Type B pancreatic cell (in vitro differentiated cells): ENCODE data around the gene ABCC11. TPM values are rescaled to one million over a fixed set of nuclear protein-coding genes. Genes with fewer than 3 reads are reported as not detected.

Experiments used
- DNase-seq: peaks from one replicate; pipeline ENCODE4 v3.0.0; 2021; ENCODE audit warnings: mixed read lengths; ENCODE audit not compliant: unreplicated experiment; ENCODE audit errors: extremely low spot score
- H3K27ac Mint-ChIP-seq: 2 replicates; pipeline ENCODE4 v1.8.0; 2021; ENCODE audit warnings: mild to moderate bottlenecking, mixed read lengths
- H3K27me3 Mint-ChIP-seq: 2 replicates; pipeline ENCODE4 v1.8.0; 2021; ENCODE audit warnings: mixed read lengths
- H3K36me3 Mint-ChIP-seq: 2 replicates; pipeline ENCODE4 v1.8.0; 2021; ENCODE audit warnings: mixed read lengths
- H3K4me1 Mint-ChIP-seq: one replicate; pipeline ENCODE4 v1.8.0; 2021; ENCODE audit warnings: mixed read lengths; ENCODE audit not compliant: unreplicated experiment
- H3K4me3 Mint-ChIP-seq: 2 replicates; pipeline ENCODE4 v1.8.0; 2021; ENCODE audit warnings: mild to moderate bottlenecking, mixed read lengths
- H3K9me3 Mint-ChIP-seq: 2 replicates; pipeline ENCODE4 v1.8.0; 2021; ENCODE audit warnings: mixed read lengths
- CTCF ChIP-seq: fragments of 200-600 bp; sonication (generic); conservative IDR thresholded peaks from 2 replicates; pipeline ENCODE4 v1.5.0; 2021; ENCODE audit warnings: antibody characterized with exemption, mild to moderate bottlenecking
- total RNA-seq: library from RNA; stranded (reverse); gene quantifications from 2 replicates; pipeline ENCODE4 v1.2.1, GENCODE V29; 2021; ENCODE audit warnings: low replicate concordance

The ABCC11 gene
- total RNA-seq, 1 donor from 2014 or later: 0.07 TPM

GRCh38 chr16:48140821-48141220, 106.5 kb downstream of the ABCC11 start:
- TF ChIP-seq CTCF: no peak
- no peaks in the 10 kb centered on the region for H3K36me3 Mint-ChIP-seq
- DNase-seq: no peak
- no peaks in the 10 kb centered on the region for H3K4me1 Mint-ChIP-seq
- peaks cover 5% of the 10 kb centered on the region for H3K27me3 Mint-ChIP-seq
- no peaks in the 10 kb centered on the region for H3K9me3 Mint-ChIP-seq
- no peak overlapping the region for H3K27ac Mint-ChIP-seq
- no peak overlapping the region for H3K4me3 Mint-ChIP-seq

GRCh38 chr16:48139517-48139916, 107.8 kb downstream of the ABCC11 start:
- H3K36me3 Mint-ChIP-seq: no peaks in the 10 kb centered on the region
- no peak overlapping the region for H3K27ac Mint-ChIP-seq
- no peak overlapping the region for H3K4me3 Mint-ChIP-seq
- no peaks in the 10 kb centered on the region for H3K4me1 Mint-ChIP-seq
- TF ChIP-seq CTCF: no peak
- no peak for DNase-seq
- peaks cover 4% of the 10 kb centered on the region for H3K27me3 Mint-ChIP-seq
- no peaks in the 10 kb centered on the region for H3K9me3 Mint-ChIP-seq

- Mint-ChIP-seq H3K27ac (no peak overlapping the region), H3K4me3 (no peak overlapping the region), H3K27me3 (peaks cover 3% of the 10 kb centered on the region), H3K9me3 (no peaks in the 10 kb centered on the region), H3K36me3 (no peaks in the 10 kb centered on the region), H3K4me1 (no peaks in the 10 kb centered on the region)
- DNase-seq: no peak
- TF ChIP-seq CTCF: no peak
Observed at GRCh38 chr16:48138543-48138942, 108.8 kb downstream of the ABCC11 start.

- Mint-ChIP-seq H3K9me3 (no peaks in the 10 kb centered on the region), H3K4me1 (peaks cover 1% of the 10 kb centered on the region), H3K4me3 (no peak overlapping the region), H3K36me3 (no peaks in the 10 kb centered on the region), H3K27ac (no peak overlapping the region), H3K27me3 (peaks cover 3% of the 10 kb centered on the region)
- no peak for DNase-seq
- no peak for TF ChIP-seq CTCF
Observed at GRCh38 chr16:48137822-48138221, 109.5 kb downstream of the ABCC11 start.

- Mint-ChIP-seq H3K27ac (no peak overlapping the region), H3K9me3 (no peaks in the 10 kb centered on the region)
Observed at GRCh38 chr16:48136547-48137360, 110.6 kb downstream of the ABCC11 start.

More at GRCh38 chr16:48136547-48137360, 110.6 kb downstream of the ABCC11 start:
- no peak overlapping the region for H3K4me3 Mint-ChIP-seq
- H3K4me1 Mint-ChIP-seq: peaks cover 11% of the 10 kb centered on the region
- H3K27me3 Mint-ChIP-seq: no peaks in the 10 kb centered on the region
- no peak for TF ChIP-seq CTCF
- no peak for DNase-seq
- no peaks in the 10 kb centered on the region for H3K36me3 Mint-ChIP-seq
